Right atrium auricular region (tissue), 2 donors: Measurements from ENCODE around the gene RERE. TPM values are rescaled to one million over a fixed set of nuclear protein-coding genes. Genes with fewer than 3 reads are reported as not detected.

Experiments
- DNase-seq: peaks from one replicate; pipeline ENCODE4 v3.0.0-alpha.2; 2019; ENCODE audit warnings: low spot score
- H3K27ac ChIP-seq, 2 donors: fragments of 200-600 bp; sonication (generic); 1 replicate in 1 of 2; 2 replicates in 1 of 2; pipeline ENCODE4 v1.5.1; 2016 to 2019
- H3K27me3 ChIP-seq, 2 donors: fragments of 200-600 bp; sonication (generic); one replicate each; pipeline versions ENCODE4 v1.5.1 to v1.6.0; 2017 to 2019
- H3K36me3 ChIP-seq: fragments of 200-600 bp; sonication (generic); one replicate; pipeline ENCODE4 v1.5.1; 2016
- H3K4me1 ChIP-seq, 2 donors: fragments of 200-600 bp; sonication (generic); one replicate each; pipeline versions ENCODE4 v1.5.1 to v1.6.0; 2017 to 2019
- H3K4me3 ChIP-seq, 2 donors: fragments of 200-600 bp; sonication (generic); 1 replicate in 1 of 2; 2 replicates in 1 of 2; pipeline ENCODE4 v1.5.1; 2017 to 2019; ENCODE audit warnings: mild to moderate bottlenecking in 1 of 2, moderate library complexity in 1 of 2
- H3K9me3 ChIP-seq, 2 donors: fragments of 200-600 bp; sonication (generic); one replicate each; pipeline ENCODE4 v1.5.1; 2019
- total RNA-seq, 2 donors: library from RNA; depleted of rRNA; stranded (reverse); fragments of >200 nt; gene quantifications; one replicate each; pipeline ENCODE4 v1.1.0, GENCODE V29; 2016
- TF ChIP-seq, protein P1 (sequence below), 2 donors: fragments of 200-600 bp; sonication (generic); IDR thresholded peaks; one replicate each; pipeline ENCODE4 v1.5.1; 2019; ENCODE audit warnings: antibody characterized with exemption in 2 of 2

Gene RERE
- total RNA-seq, 2 donors from 2014 or later, result 99.8 to 125 TPM

GRCh38 chr1:8415526-8416278 lies 401.7 kb downstream of the RERE start:
- H3K9me3 ChIP-seq, result no peaks in the 10 kb centered on the region
- H3K27me3 ChIP-seq, result no peaks in the 10 kb centered on the region
- H3K4me3 ChIP-seq, result no peak overlapping the region
- H3K27ac ChIP-seq, result peak overlapping the region; percentile 98 to 99
- TF ChIP-seq, protein P1, sequence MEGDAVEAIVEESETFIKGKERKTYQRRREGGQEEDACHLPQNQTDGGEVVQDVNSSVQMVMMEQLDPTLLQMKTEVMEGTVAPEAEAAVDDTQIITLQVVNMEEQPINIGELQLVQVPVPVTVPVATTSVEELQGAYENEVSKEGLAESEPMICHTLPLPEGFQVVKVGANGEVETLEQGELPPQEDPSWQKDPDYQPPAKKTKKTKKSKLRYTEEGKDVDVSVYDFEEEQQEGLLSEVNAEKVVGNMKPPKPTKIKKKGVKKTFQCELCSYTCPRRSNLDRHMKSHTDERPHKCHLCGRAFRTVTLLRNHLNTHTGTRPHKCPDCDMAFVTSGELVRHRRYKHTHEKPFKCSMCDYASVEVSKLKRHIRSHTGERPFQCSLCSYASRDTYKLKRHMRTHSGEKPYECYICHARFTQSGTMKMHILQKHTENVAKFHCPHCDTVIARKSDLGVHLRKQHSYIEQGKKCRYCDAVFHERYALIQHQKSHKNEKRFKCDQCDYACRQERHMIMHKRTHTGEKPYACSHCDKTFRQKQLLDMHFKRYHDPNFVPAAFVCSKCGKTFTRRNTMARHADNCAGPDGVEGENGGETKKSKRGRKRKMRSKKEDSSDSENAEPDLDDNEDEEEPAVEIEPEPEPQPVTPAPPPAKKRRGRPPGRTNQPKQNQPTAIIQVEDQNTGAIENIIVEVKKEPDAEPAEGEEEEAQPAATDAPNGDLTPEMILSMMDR (IDR thresholded peaks at IDR 0.05), result no peak
- H3K4me1 ChIP-seq, result peaks cover 0 to 94% of the 10 kb centered on the region in 2 donors
- DNase-seq, result no peak
- peaks cover 64% of the 10 kb centered on the region for H3K36me3 ChIP-seq

GRCh38 chr1:8412183-8412831 lies 405.1 kb downstream of the RERE start:
- Histone ChIP-seq H3K27me3 (no peaks in the 10 kb centered on the region), H3K4me1 (peaks cover 0 to 94% of the 10 kb centered on the region in 2 donors), H3K36me3 (peaks cover 47% of the 10 kb centered on the region), H3K9me3 (no peaks in the 10 kb centered on the region), H3K4me3 (no peak overlapping the region), H3K27ac (peak overlapping the region; percentile 98 to 99)
- DNase-seq, result peak; percentile 76
- TF ChIP-seq, protein P1 (IDR thresholded peaks at IDR 0.05), result peak in 1 of 2 donors; percentile 21

DNA sequence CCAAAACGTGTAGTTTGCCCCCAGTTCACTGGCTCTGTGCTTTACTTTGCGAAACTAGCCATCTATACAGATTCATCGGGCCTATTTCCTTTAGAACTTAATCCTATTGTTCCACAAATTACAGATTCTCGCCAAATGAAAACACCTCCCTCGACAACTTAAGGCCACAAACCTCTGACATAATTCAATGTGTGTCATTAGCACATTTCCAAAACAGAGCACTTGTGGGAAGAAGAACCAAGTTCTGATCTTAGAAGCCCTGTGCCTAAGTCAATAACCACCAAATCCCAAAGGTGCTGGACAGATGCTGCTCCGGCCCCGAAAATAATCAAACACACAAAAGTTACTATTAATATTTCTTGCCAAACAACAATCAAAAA lies 405.6 kb downstream of the RERE start:
- peak overlapping the region; percentile 98 to 99 for H3K27ac ChIP-seq
- H3K4me3 ChIP-seq, result peak overlapping the region; percentile 3 to 5
- peaks cover 0 to 94% of the 10 kb centered on the region in 2 donors for H3K4me1 ChIP-seq
- H3K36me3 ChIP-seq, result peaks cover 47% of the 10 kb centered on the region
- TF ChIP-seq, protein P1 (IDR thresholded peaks at IDR 0.05), result no peak
- no peaks in the 10 kb centered on the region for H3K9me3 ChIP-seq
- H3K27me3 ChIP-seq, result no peaks in the 10 kb centered on the region
- no peak for DNase-seq

DNA sequence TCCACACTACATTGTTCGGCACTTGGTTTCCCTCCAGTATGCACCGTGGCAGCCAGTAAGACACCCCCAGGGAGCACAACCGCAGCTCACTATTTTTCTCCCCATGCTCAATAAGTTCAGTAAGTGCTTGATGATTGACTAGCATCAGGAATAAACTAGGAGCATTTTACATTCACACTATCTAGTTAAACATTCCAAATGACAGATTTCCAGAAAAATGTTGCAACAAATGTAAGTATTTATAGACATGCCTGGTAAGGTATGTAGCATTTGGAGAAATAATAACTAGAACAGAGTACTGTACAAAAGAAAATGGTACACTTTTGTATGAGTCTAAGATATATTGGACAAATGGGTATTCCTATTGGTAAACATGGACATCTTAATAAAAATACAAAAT lies 406.6 kb downstream of the RERE start:
- DNase-seq, result no peak
- H3K27me3 ChIP-seq, result no peaks in the 10 kb centered on the region
- TF ChIP-seq, protein P1 (IDR thresholded peaks at IDR 0.05), result no peak
- no peaks in the 10 kb centered on the region for H3K9me3 ChIP-seq
- peak overlapping the region; percentile 98 to 99 for H3K27ac ChIP-seq
- H3K4me1 ChIP-seq, result peaks cover 0 to 94% of the 10 kb centered on the region in 2 donors
- H3K4me3 ChIP-seq, result no peak overlapping the region
- peaks cover 49% of the 10 kb centered on the region for H3K36me3 ChIP-seq

- TF ChIP-seq, protein P1 (IDR thresholded peaks at IDR 0.05), result no peak
Observed at GRCh38 chr1:8409606-8410005, 407.8 kb downstream of the RERE start.

More at GRCh38 chr1:8409606-8410005, 407.8 kb downstream of the RERE start:
- H3K27ac ChIP-seq, result peak overlapping the region; percentile 77 to 98
- no peak for DNase-seq
- no peaks in the 10 kb centered on the region for H3K27me3 ChIP-seq
- no peaks in the 10 kb centered on the region for H3K9me3 ChIP-seq
- H3K36me3 ChIP-seq, result peaks cover 53% of the 10 kb centered on the region
- peaks cover 0 to 89% of the 10 kb centered on the region in 2 donors for H3K4me1 ChIP-seq
- no peak overlapping the region for H3K4me3 ChIP-seq
